Measurements from ENCODE around the gene DDIAS.
A peak's percentile ranks its signal among the peaks of the same experiment; 100 is the strongest.
"Not testable (repeated sequence)": the region's sequence is repeated elsewhere in the genome, so short reads cannot be mapped to it uniquely, and the experiment has no call there.

The DDIAS gene, protein sequence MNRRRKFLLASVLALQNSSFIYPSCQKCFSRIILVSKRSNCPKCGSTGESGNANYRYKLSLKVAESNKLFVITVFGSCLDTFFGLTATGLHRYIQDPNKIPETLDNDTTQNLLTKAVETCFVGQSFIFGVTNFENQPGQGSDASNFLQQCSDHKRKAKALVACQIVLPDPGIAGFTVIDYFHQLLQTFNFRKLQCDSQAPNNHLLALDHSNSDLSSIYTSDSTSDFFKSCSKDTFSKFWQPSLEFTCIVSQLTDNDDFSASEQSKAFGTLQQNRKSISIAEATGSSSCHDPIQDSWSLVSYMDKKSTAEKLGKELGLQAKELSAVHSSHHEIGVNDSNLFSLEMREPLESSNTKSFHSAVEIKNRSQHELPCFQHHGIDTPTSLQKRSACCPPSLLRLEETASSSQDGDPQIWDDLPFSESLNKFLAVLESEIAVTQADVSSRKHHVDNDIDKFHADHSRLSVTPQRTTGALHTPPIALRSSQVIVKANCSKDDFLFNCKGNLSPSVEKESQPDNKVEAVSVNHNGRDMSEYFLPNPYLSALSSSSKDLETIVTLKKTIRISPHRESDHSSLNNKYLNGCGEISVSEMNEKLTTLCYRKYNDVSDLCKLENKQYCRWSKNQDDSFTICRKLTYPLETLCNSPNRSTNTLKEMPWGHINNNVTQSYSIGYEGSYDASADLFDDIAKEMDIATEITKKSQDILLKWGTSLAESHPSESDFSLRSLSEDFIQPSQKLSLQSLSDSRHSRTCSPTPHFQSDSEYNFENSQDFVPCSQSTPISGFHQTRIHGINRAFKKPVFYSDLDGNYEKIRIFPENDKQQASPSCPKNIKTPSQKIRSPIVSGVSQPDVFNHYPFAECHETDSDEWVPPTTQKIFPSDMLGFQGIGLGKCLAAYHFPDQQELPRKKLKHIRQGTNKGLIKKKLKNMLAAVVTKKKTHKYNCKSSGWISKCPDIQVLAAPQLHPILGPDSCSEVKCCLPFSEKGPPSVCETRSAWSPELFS

GRCh38 chr11:82901165-82901921 is at the start of gene DDIAS:
DDIAS (plus strand) TSS chr11:82901736; CDS start chr11:82914739, 13,003 bp downstream.
- peak; percentile 98 for DNase-seq

DNA sequence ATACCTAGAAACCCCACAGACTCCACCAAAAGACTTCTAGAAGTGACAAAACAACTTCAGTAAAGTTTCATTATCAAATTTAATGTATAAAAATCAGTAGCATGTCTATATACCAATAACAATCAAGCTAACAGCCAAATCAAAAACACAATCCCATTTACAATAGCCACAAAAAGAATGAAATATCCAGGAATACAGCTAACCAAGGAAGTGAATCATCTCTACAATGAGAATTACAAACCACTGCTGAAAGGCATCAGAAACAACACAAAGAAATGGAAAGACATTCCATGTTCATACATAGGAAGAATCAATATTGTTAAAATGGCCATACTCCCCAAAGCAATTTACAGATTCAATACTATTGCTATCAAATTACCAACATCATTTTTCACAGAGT is 47.3 kb upstream of the DDIAS start:
- no peak for DNase-seq

GRCh38 chr11:82854916-82855315 is 46.6 kb upstream of the DDIAS start:
- not testable (repeated sequence) for DNase-seq

DNA sequence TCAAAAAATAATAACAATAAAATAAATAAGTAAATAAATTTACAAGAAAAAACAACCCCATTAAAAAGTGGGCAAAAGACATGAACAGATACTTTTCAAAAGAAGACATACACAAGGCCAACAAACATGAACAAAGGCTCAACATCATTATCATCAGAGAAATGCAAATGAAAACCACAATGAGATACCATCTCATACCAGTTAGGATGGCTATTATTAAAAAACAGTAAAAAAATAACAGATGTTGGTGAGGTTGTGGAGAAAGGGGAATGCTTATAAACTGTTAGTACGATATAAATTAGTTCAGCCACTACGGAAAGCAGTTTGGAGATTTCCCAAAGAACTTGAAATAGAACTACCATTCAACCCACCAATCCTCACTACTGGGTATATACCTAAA is 45.9 kb upstream of the DDIAS start:
- DNase-seq, result no peak

DNA sequence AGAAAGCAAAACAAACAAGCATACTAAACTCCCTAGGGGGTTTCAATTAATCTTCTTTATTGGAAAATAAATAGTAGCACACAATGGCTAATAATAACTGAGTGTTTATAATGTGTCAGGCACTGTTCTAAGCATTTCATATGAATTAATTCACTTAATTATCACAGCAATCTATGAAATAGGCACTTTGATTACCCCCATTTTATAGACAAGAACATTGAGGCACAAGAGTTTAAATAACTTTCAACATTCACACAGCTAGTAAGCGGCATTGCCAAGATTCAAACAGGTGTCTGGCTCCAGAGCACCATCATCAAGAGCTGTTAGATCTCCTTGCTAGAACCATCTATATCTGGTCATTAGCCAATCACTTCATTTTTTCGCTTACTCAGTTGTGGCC is 44.4 kb upstream of the DDIAS start:
- DNase-seq, result no peak

GRCh38 chr11:82858133-82858532 is 43.4 kb upstream of the DDIAS start:
- no peak for DNase-seq

GRCh38 chr11:82858556-82859091 is 42.9 kb upstream of the DDIAS start:
- no peak for DNase-seq

GRCh38 chr11:82859750-82860149 is 41.8 kb upstream of the DDIAS start:
- DNase-seq, result no peak

GRCh38 chr11:82862379-82862778 is 39.2 kb upstream of the DDIAS start:
- DNase-seq, result no peak

DNA sequence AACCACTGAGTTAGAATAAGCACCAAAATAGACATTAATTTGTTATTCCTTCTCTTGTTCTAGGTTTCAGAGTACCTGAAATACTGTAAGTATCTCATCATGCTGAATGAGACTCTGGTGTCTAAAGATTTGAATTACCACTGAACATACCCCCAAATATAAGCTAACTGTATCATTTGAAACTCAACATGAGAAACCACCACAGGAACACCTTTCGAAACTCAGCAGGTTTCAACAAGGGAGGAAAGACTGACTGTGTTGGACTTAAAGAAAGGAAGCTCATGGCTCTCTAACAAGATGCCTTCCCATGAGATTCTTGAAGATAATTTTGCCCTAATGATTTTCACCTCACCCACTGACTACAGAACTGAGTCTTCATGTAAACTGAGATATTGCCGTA is 38.3 kb upstream of the DDIAS start:
- DNase-seq, result no peak

- peak; percentile 59 for DNase-seq
These were observed 37.3 kb upstream of the DDIAS start for GRCh38 chr11:82864268-82864667.

GRCh38 chr11:82865841-82866240 is 35.7 kb upstream of the DDIAS start:
- DNase-seq, result no peak

GRCh38 chr11:82867495-82868082 is 33.9 kb upstream of the DDIAS start:
- DNase-seq, result peak; percentile 80

GRCh38 chr11:82869657-82870056 is 31.9 kb upstream of the DDIAS start:
- DNase-seq, result no peak

DNA sequence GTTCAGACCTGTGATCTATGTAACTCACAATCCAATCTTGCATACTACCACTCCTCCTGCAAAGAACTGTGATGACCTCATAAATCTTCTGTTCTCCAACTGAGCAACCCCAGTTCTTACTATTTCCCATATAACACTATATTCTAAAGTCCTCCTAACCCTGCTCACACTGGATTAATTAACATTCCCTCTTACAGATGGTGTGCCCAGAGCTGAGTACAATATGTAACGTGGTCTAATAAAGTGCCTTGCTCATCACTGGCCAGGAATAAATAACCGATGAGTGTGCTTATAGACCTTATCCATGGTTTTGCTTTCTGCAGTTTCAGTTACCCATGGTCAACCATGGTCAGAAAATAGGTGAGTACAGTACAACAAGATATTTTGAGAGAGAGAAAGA is 29.9 kb upstream of the DDIAS start:
- no peak for DNase-seq

DNA sequence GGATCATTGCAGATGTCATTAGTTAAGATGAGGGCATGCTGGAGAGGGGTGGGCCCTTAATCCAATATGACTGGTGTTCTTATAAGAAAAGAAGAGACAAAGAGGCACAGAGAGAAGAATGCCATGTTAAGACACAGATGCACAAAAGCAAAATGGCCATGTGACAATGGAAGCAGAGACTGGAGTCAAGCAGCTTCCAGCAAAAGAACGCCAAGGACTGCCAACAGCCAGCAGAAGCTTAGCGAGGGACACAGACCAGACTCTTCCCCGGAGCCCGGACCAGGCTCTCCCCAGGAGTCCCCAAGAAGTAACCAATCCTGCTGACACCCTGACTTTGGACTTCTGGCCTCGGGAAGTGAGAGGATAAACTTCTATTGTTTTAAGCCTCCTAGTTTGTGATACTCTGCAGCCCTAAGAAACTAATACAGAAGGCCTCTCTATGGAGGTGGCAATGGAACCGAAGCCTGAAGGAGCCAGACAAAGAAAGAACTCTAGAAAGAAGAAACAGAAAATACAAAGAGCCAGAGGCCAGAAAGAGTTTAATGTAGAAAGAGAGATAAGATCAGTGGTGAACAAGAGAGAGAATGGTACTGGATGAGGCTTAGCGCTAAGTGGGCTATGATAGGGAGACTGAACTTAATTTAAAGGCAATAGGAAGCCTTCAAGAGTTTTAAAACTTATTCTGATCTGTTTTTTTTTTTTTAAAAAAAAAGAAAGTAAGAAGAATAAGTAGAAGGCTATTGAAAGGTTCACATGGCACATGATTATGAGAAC is 29.0 kb upstream of the DDIAS start:
- no peak for DNase-seq

DNA sequence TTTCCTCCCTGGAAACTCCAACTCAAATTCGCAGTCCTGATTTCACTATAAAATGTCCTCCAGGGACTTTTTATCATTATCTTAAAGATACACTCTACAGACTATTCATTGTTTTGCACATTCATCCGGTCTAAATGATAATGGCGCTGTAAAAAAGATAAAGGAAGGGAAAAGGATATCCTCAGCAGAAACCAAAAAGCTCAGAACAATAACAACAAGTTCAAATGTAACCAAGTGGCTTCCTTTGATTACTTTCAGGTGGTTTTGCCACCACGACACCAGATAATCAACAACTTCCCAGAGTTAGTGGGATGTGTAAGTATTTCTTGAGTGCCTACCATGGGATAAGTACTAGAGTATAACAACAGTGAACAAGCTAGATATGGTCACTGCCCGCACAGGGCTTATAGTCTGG is 27.6 kb upstream of the DDIAS start:
- no peak for DNase-seq

DNA sequence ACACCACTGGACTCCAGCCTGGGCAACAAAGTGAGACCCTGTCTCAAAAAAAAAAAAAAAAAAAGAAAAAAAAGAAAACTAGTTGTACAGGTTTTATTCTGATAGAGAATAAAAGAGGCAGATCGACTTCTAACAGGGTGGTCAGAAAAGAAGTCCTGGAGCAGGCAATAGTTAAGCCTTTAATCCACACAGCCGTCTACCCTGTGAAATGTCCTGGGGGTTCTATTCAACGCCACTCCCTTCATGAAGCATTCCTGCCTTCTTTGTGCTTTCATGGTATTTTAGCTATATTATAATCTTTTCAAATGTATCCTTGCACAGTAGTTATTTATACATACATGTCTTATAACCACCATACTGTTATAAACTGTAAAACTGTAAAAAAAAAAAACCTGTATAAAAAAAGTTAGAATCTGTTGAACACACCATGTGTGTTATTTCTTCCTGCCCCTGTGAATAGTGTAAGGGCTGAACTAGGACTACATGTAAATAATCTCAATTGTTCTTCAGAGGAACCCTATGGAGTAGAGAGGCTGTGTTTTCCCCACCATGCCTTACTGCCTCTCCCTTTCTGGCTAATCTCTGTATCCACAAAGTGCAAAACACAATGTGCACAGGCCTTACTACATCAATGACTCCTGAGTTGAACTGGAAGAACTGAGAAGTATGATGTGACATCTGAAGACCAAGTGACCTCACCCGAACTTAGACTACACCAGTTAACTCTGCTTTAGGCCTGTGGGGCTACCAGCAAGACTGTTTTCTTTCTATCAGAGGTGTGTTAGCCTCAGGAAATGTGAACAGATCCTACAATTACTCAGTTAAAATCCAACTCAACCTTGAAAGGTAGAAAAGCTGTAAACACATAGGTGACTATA is 26.7 kb upstream of the DDIAS start:
- DNase-seq, result no peak

DNA sequence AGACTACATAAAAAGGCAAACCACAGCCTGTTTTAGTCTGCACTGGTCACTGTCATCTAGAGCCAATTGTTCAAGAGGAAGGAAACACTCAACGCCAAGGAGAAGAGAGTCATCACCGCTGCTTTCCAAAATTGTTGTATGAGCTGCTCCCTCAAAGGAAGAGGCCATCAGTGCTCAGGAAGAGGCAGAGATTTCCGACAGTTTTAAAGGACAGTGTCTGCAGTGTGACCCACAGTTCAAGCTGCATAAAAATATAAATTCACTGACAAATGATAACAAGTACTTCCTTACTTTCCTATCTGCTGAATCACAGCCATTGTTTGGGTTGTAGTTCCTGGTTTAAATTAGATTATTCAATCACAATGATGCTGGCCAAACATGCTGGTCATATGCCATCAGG is 17.7 kb upstream of the DDIAS start:
- no peak for DNase-seq
